HCT116 (cell line): ENCODE results near the gene ASPN.

ENCODE experiments used
- ATF3 ChIP-seq: IDR thresholded peaks from 2 replicates; pipeline ENCODE4 v1.6.1; 2012
- CEBPB ChIP-seq: IDR thresholded peaks from 2 replicates; pipeline ENCODE4 v1.6.1; 2012; ENCODE audit warnings: low read depth
- CTCF ChIP-seq, 3 experiments: fragments of 200-600 bp in 1 of 3; sonication (generic) in 1 of 3; IDR thresholded peaks in 2 of 3; conservative IDR thresholded peaks in 1 of 3; 2 replicates each; pipeline ENCODE4 v1.5.1; 2012 to 2017; ENCODE audit warnings: low read depth in 2 of 3, low read length in 2 of 3, antibody characterized with exemption in 1 of 3, borderline replicate concordance in 1 of 3, control low read depth in 1 of 3, mild to moderate bottlenecking in 1 of 3, mixed read lengths in 1 of 3, mixed run types in 1 of 3, moderate library complexity in 1 of 3; ENCODE audit not compliant: insufficient read depth in 1 of 3
- ELF1 ChIP-seq: IDR thresholded peaks from 2 replicates; pipeline ENCODE4 v1.6.1; 2012; ENCODE audit warnings: low read depth, borderline replicate concordance
- EZH2 ChIP-seq: fragments of 200-600 bp; sonication (generic); IDR thresholded peaks from 2 replicates; pipeline ENCODE4 v1.6.1; 2017; ENCODE audit warnings: antibody characterized with exemption, mixed run types
- EZH2phosphoT487 ChIP-seq: fragments of 200-600 bp; IDR thresholded peaks from 2 replicates; pipeline ENCODE4 v1.6.1; 2018; ENCODE audit warnings: antibody characterized with exemption, borderline replicate concordance
- MAX ChIP-seq: IDR thresholded peaks from 2 replicates; pipeline ENCODE4 v1.6.1; 2012
- POLR2A ChIP-seq: IDR thresholded peaks from 2 replicates; pipeline ENCODE4 v1.7.0; 2011; ENCODE audit warnings: borderline replicate concordance; ENCODE audit not compliant: insufficient read depth, insufficient read length; ENCODE audit errors: extremely low read depth
- POLR2AphosphoS5 ChIP-seq: IDR thresholded peaks from 2 replicates; pipeline ENCODE4 v1.6.1; 2011; ENCODE audit warnings: mild to moderate bottlenecking, low read depth, low read length, moderate library complexity
- RAD21 ChIP-seq: IDR thresholded peaks from 2 replicates; pipeline ENCODE4 v1.6.1; 2012; ENCODE audit warnings: low read depth, mild to moderate bottlenecking
- SP1 ChIP-seq: IDR thresholded peaks from 2 replicates; pipeline ENCODE4 v1.6.1; 2012; ENCODE audit warnings: low read depth
- YY1 ChIP-seq: IDR thresholded peaks from 2 replicates; pipeline ENCODE4 v1.6.1; 2011; ENCODE audit warnings: low read length, low read depth, moderate library complexity, mild to moderate bottlenecking; ENCODE audit not compliant: insufficient replicate concordance; ENCODE audit errors: extremely low read depth

- TF ChIP-seq MAX (no peak), SP1 (no peak), EZH2phosphoT487 (no peak), RAD21 (no peak), CTCF (IDR thresholded peaks at IDR 0.05 in 2 of 3, conservative IDR thresholded peaks at IDR 0.05 in 1 of 3; ENCODE audit: borderline replicate concordance in 1 of 3, insufficient read depth in 1 of 3, low read depth in 2 of 3, low read length in 2 of 3) (no peak), POLR2A (no peak), ATF3 (no peak), CEBPB (no peak), EZH2 (no peak), ELF1 (no peak), POLR2AphosphoS5 (no peak), YY1 (no peak)
Measured at GRCh38 chr9:92494856-92495255, 12.6 kb upstream of the ASPN start.
